ENCODE data around the gene RBM14.
A peak's percentile ranks its signal among the peaks of the same experiment; 100 is the strongest.

Gene RBM14

GRCh38 chr11:66653123-66653522 lies 36.7 kb downstream of the RBM14 start:
- no peaks in the 10 kb centered on the region for H3K27me3 ChIP-seq (ENCODE audit: insufficient read depth, low read depth, severe bottlenecking)
- no peak overlapping the region for H3K4me3 ChIP-seq (ENCODE audit: low read depth, low read length)
- no peak for TF ChIP-seq CTCF (IDR thresholded peaks at IDR 0.05; ENCODE audit: low read depth, low read length)
- no peak overlapping the region for H3K27ac ChIP-seq
- DNase-seq: no peak
- H3K36me3 ChIP-seq: peaks cover 92% of the 10 kb centered on the region
- H3K9me3 ChIP-seq (ENCODE audit: severe bottlenecking): no peaks in the 10 kb centered on the region

- Histone ChIP-seq H3K27ac (no peak overlapping the region), H3K9me3 (ENCODE audit: severe bottlenecking) (no peaks in the 10 kb centered on the region), H3K36me3 (peaks cover 92% of the 10 kb centered on the region), H3K27me3 (ENCODE audit: insufficient read depth, low read depth, severe bottlenecking) (no peaks in the 10 kb centered on the region), H3K4me3 (ENCODE audit: low read depth, low read length) (no peak overlapping the region)
- DNase-seq: no peak
- no peak for TF ChIP-seq CTCF (IDR thresholded peaks at IDR 0.05; ENCODE audit: low read depth, low read length)
These were observed 43.3 kb downstream of the RBM14 start for GRCh38 chr11:66659763-66660162.

- H3K36me3 ChIP-seq: peaks cover 97% of the 10 kb centered on the region
- no peak for TF ChIP-seq CTCF (IDR thresholded peaks at IDR 0.05; ENCODE audit: low read depth, low read length)
- 0 out of 2 replicates have a peak overlapping the region, but pooled peaks have one; percentile 6 for H3K27ac ChIP-seq
- no peak overlapping the region for H3K4me3 ChIP-seq (ENCODE audit: low read depth, low read length)
- no peaks in the 10 kb centered on the region for H3K27me3 ChIP-seq (ENCODE audit: insufficient read depth, low read depth, severe bottlenecking)
- no peak for DNase-seq
- no peaks in the 10 kb centered on the region for H3K9me3 ChIP-seq (ENCODE audit: severe bottlenecking)
These were observed 47.4 kb downstream of the RBM14 start for GRCh38 chr11:66663741-66664296.

- H3K27me3 ChIP-seq (ENCODE audit: insufficient read depth, low read depth, severe bottlenecking): no peaks in the 10 kb centered on the region
- no peaks in the 10 kb centered on the region for H3K9me3 ChIP-seq (ENCODE audit: severe bottlenecking)
- no peak for DNase-seq
- no peak for TF ChIP-seq CTCF (IDR thresholded peaks at IDR 0.05; ENCODE audit: low read depth, low read length)
- H3K36me3 ChIP-seq: peaks cover 99% of the 10 kb centered on the region
- no peak overlapping the region for H3K27ac ChIP-seq
- H3K4me3 ChIP-seq (ENCODE audit: low read depth, low read length): no peak overlapping the region
These were observed 48.9 kb downstream of the RBM14 start for GRCh38 chr11:66665369-66665768.

- H3K9me3 ChIP-seq (ENCODE audit: severe bottlenecking): no peaks in the 10 kb centered on the region
- no peak overlapping the region for H3K27ac ChIP-seq
- no peak for DNase-seq
- H3K27me3 ChIP-seq (ENCODE audit: insufficient read depth, low read depth, severe bottlenecking): no peaks in the 10 kb centered on the region
- H3K36me3 ChIP-seq: peaks cover 89% of the 10 kb centered on the region
- no peak overlapping the region for H3K4me3 ChIP-seq (ENCODE audit: low read depth, low read length)
- TF ChIP-seq CTCF (IDR thresholded peaks at IDR 0.05; ENCODE audit: low read depth, low read length): no peak
These were observed 54.4 kb downstream of the RBM14 start for GRCh38 chr11:66670816-66671215.

GRCh38 chr11:66674964-66675602 lies 58.7 kb downstream of the RBM14 start:
- H3K27ac ChIP-seq: no peak overlapping the region
- H3K4me3 ChIP-seq (ENCODE audit: low read depth, low read length): no peak overlapping the region

More at GRCh38 chr11:66674964-66675602, 58.7 kb downstream of the RBM14 start:
- H3K9me3 ChIP-seq (ENCODE audit: severe bottlenecking): no peaks in the 10 kb centered on the region
- no peak for DNase-seq
- no peak for TF ChIP-seq CTCF (IDR thresholded peaks at IDR 0.05; ENCODE audit: low read depth, low read length)
- H3K27me3 ChIP-seq (ENCODE audit: insufficient read depth, low read depth, severe bottlenecking): no peaks in the 10 kb centered on the region
- peaks cover 65% of the 10 kb centered on the region for H3K36me3 ChIP-seq

All from WERI-Rb-1 (cell line).